SK-N-SH treated with all-trans-retinoic acid at 6 μM for 48 hours (cell line): ENCODE measurements around the gene SMPD3.

Experiments
- CREB5 ChIP-seq: fragments of 250-450 bp; sonication (Bioruptor Pico); IDR thresholded peaks from 2 replicates; pipeline ENCODE4 v1.5.1; 2020; ENCODE audit warnings: low read depth, mild to moderate bottlenecking, moderate library complexity
- ESRRG ChIP-seq: fragments of 250-450 bp; sonication (Bioruptor Pico); IDR thresholded peaks from 2 replicates; pipeline ENCODE4 v1.6.1; 2021; ENCODE audit warnings: mild to moderate bottlenecking
- GLIS3 ChIP-seq: fragments of 250-450 bp; sonication (Bioruptor Pico); IDR thresholded peaks from 2 replicates; pipeline ENCODE4 v1.5.0; 2020; ENCODE audit warnings: mild to moderate bottlenecking, moderate library complexity
- SNAI2 ChIP-seq: fragments of 250-450 bp; sonication (Bioruptor Pico); IDR thresholded peaks from 2 replicates; pipeline ENCODE4 v1.5.0; 2020; ENCODE audit warnings: mild to moderate bottlenecking, moderate library complexity
- TCF4 ChIP-seq: fragments of 250-450 bp; sonication (Bioruptor Pico); IDR thresholded peaks from 2 replicates; pipeline ENCODE4 v1.8.0; 2021; ENCODE audit warnings: mild to moderate bottlenecking, moderate library complexity, borderline replicate concordance
- TOX ChIP-seq: fragments of 250-450 bp; sonication (Bioruptor Pico); IDR thresholded peaks from 2 replicates; pipeline ENCODE4 v1.8.0; 2021; ENCODE audit warnings: mild to moderate bottlenecking, moderate library complexity, borderline replicate concordance
- ZC3H10 ChIP-seq: fragments of 250-450 bp; sonication (Bioruptor Pico); IDR thresholded peaks from 2 replicates; pipeline ENCODE4 v1.5.1; 2021; ENCODE audit warnings: mild to moderate bottlenecking, moderate library complexity
- ZFP3 ChIP-seq: fragments of 250-450 bp; sonication (Bioruptor Pico); IDR thresholded peaks from 2 replicates; pipeline ENCODE4 v1.5.0; 2020; ENCODE audit warnings: mild to moderate bottlenecking, moderate library complexity
- ZFP30 ChIP-seq: fragments of 450-650 bp; formaldehyde crosslinking; IDR thresholded peaks from 2 replicates; pipeline ENCODE4 v1.5.0; 2022; ENCODE audit warnings: mild to moderate bottlenecking, moderate library complexity
- ZNF565 ChIP-seq: fragments of 450-650 bp; formaldehyde crosslinking; conservative IDR thresholded peaks from 2 replicates; pipeline ENCODE4 v1.5.0; 2020; ENCODE audit warnings: low read depth, mild to moderate bottlenecking, moderate library complexity

- TF ChIP-seq GLIS3 (CRISPR knock-in tag) (no peak), ZC3H10 (no peak), TOX (CRISPR knock-in tag) (no peak), ESRRG (no peak), SNAI2 (CRISPR knock-in tag) (no peak), TCF4 (no peak), ZFP3 (no peak), ZNF565 (CRISPR knock-in tag) (no peak), ZFP30 (CRISPR knock-in tag) (no peak), CREB5 (CRISPR knock-in tag) (no peak)
Measured at GRCh38 chr16:68408967-68409366, 39.3 kb downstream of the SMPD3 start.
